DND-41 (cell line): ENCODE results near the gene ATXN1.

Experiments used
- ATAC-seq: fragments of 200-7000 bp; cut with Tn5 transposase; 3 replicates; pipeline ENCODE4 v1.9.1; 2021; ENCODE audit warnings: low read depth; ENCODE audit not compliant: insufficient read depth
- DNase-seq: peaks from one replicate; pipeline ENCODE4 v3.0.0-alpha.2; 2020
- H2AFZ ChIP-seq: 2 replicates; pipeline ENCODE4 v1.6.0; 2012; ENCODE audit warnings: low read depth, low read length
- H3K27ac ChIP-seq: 2 replicates; pipeline ENCODE4 v1.5.1; 2012; ENCODE audit warnings: low read length, inconsistent platforms
- H3K27me3 ChIP-seq: fragments of 200-600 bp; sonication (generic); 2 replicates; pipeline ENCODE4 v1.6.0; 2012; ENCODE audit warnings: low read length, mild to moderate bottlenecking, inconsistent platforms; ENCODE audit not compliant: insufficient read depth, poor library complexity
- H3K36me3 ChIP-seq: 2 replicates; pipeline ENCODE4 v1.5.1; 2012; ENCODE audit warnings: low read length, inconsistent platforms; ENCODE audit not compliant: insufficient read depth
- H3K4me1 ChIP-seq: 2 replicates; pipeline ENCODE4 v1.5.1; 2012; ENCODE audit warnings: mild to moderate bottlenecking, low read length; ENCODE audit not compliant: insufficient read depth
- H3K4me2 ChIP-seq: 2 replicates; pipeline ENCODE4 v1.6.0; 2012; ENCODE audit warnings: mild to moderate bottlenecking, moderate library complexity, low read length, inconsistent platforms; ENCODE audit not compliant: insufficient read depth
- H3K4me3 ChIP-seq, 2 experiments: fragments of 200-600 bp in 1 of 2; shearing (Covaris generic) in 1 of 2; 2 replicates each; pipeline ENCODE4 v1.5.1; 2012 to 2016; ENCODE audit warnings: inconsistent platforms in 2 of 2, low read length in 2 of 2, mild to moderate bottlenecking in 2 of 2, low read depth in 1 of 2, moderate library complexity in 1 of 2
- H3K79me2 ChIP-seq: 2 replicates; pipeline ENCODE4 v1.6.0; 2012; ENCODE audit warnings: low read length, inconsistent platforms; ENCODE audit not compliant: insufficient read depth
- H3K9ac ChIP-seq: 2 replicates; pipeline ENCODE4 v1.6.0; 2012; ENCODE audit warnings: low read depth, mild to moderate bottlenecking, inconsistent platforms, low read length, moderate library complexity
- H3K9me3 ChIP-seq: 2 replicates; pipeline ENCODE4 v1.5.1; 2012; ENCODE audit warnings: low read length, moderate library complexity, mild to moderate bottlenecking, inconsistent platforms; ENCODE audit not compliant: insufficient read depth, severe bottlenecking
- H4K20me1 ChIP-seq: 2 replicates; pipeline ENCODE4 v1.6.0; 2012; ENCODE audit warnings: low read length; ENCODE audit not compliant: insufficient read depth
- CTCF ChIP-seq: IDR thresholded peaks from 2 replicates; pipeline ENCODE4 v1.5.1; 2012; ENCODE audit warnings: borderline replicate concordance, low read length, moderate library complexity, mild to moderate bottlenecking; ENCODE audit not compliant: poor library complexity, severe bottlenecking; ENCODE audit errors: extremely low read depth
- EZH2 ChIP-seq: IDR thresholded peaks from 3 replicates; pipeline ENCODE4 v1.6.1; 2012; ENCODE audit warnings: borderline replicate concordance, low read depth, mild to moderate bottlenecking, moderate library complexity, low read length, inconsistent platforms; ENCODE audit not compliant: severe bottlenecking

The ATXN1 gene

GRCh38 chr6:16585805-16586204 is 175.5 kb downstream of the ATXN1 start:
- H3K27ac ChIP-seq: no peak overlapping the region
- no peak for TF ChIP-seq EZH2
- H3K4me2 ChIP-seq: no peak overlapping the region
- ATAC-seq: no peak
- H3K9me3 ChIP-seq: no peaks in the 10 kb centered on the region
- DNase-seq: no peak
- H3K79me2 ChIP-seq: no peaks in the 10 kb centered on the region
- no peak overlapping the region for H2AFZ ChIP-seq
- H3K36me3 ChIP-seq: no peaks in the 10 kb centered on the region
- H3K27me3 ChIP-seq: no peaks in the 10 kb centered on the region
- H3K4me3 ChIP-seq: no peak overlapping the region
- H3K4me1 ChIP-seq: no peaks in the 10 kb centered on the region
- no peak overlapping the region for H3K9ac ChIP-seq
- H4K20me1 ChIP-seq: no peaks in the 10 kb centered on the region

GRCh38 chr6:16583144-16583762 is 178.0 kb downstream of the ATXN1 start:
- Histone ChIP-seq H3K4me3 (no peak overlapping the region), H3K36me3 (no peaks in the 10 kb centered on the region), H3K9ac (no peak overlapping the region), H3K27ac (no peak overlapping the region), H2AFZ (no peak overlapping the region), H4K20me1 (no peaks in the 10 kb centered on the region), H3K27me3 (no peaks in the 10 kb centered on the region), H3K4me1 (no peaks in the 10 kb centered on the region), H3K79me2 (no peaks in the 10 kb centered on the region), H3K4me2 (no peak overlapping the region), H3K9me3 (no peaks in the 10 kb centered on the region)
- no peak for TF ChIP-seq CTCF
- no peak for ATAC-seq
- DNase-seq: no peak

- H2AFZ ChIP-seq: no peak overlapping the region
- no peaks in the 10 kb centered on the region for H3K79me2 ChIP-seq
- no peaks in the 10 kb centered on the region for H3K9me3 ChIP-seq
- H3K4me1 ChIP-seq: no peaks in the 10 kb centered on the region
- no peak for DNase-seq
- no peak overlapping the region for H3K27ac ChIP-seq
- H4K20me1 ChIP-seq: no peaks in the 10 kb centered on the region
- no peak for TF ChIP-seq CTCF
- no peak for TF ChIP-seq EZH2
- no peak overlapping the region for H3K4me3 ChIP-seq
- H3K4me2 ChIP-seq: no peak overlapping the region
- ATAC-seq: no peak
- no peaks in the 10 kb centered on the region for H3K27me3 ChIP-seq
- H3K36me3 ChIP-seq: no peaks in the 10 kb centered on the region
- no peak overlapping the region for H3K9ac ChIP-seq
Observed at GRCh38 chr6:16582446-16583143, 178.7 kb downstream of the ATXN1 start.

- Histone ChIP-seq H3K27me3 (no peaks in the 10 kb centered on the region), H3K79me2 (no peaks in the 10 kb centered on the region), H2AFZ (no peak overlapping the region), H4K20me1 (no peaks in the 10 kb centered on the region), H3K9ac (no peak overlapping the region), H3K9me3 (no peaks in the 10 kb centered on the region), H3K4me3 (no peak overlapping the region), H3K4me1 (no peaks in the 10 kb centered on the region), H3K4me2 (no peak overlapping the region), H3K27ac (no peak overlapping the region), H3K36me3 (no peaks in the 10 kb centered on the region)
- ATAC-seq (no peak), DNase-seq (no peak)
- TF ChIP-seq EZH2 (no peak), CTCF (no peak)
Observed at GRCh38 chr6:16578695-16579285, 182.5 kb downstream of the ATXN1 start.
